Lower leg skin (tissue), 4 donors: ENCODE results near the gene DCLK2. TPM values are rescaled to one million over a fixed set of nuclear protein-coding genes. Genes with fewer than 3 reads are reported as not detected.

Experiments
- DNase-seq, 2 donors: peaks; one replicate each; pipeline ENCODE4 v3.0.0-alpha.2; 2019; ENCODE audit warnings: low spot score in 2 of 2
- H3K4me3 ChIP-seq: fragments of 200-600 bp; sonication (generic); 2 replicates; pipeline ENCODE4 v1.5.1; 2017; ENCODE audit warnings: mild to moderate bottlenecking, low read depth; ENCODE audit not compliant: poor library complexity, severe bottlenecking
- CTCF ChIP-seq, 3 donors: fragments of 450-650 bp; IDR thresholded peaks; one replicate each; pipeline ENCODE4 v1.5.1; 2016; ENCODE audit warnings: antibody characterized with exemption in 3 of 3, mild to moderate bottlenecking in 3 of 3, moderate library complexity in 2 of 3
- POLR2A ChIP-seq, 2 donors: fragments of 450-650 bp; IDR thresholded peaks; one replicate each; pipeline ENCODE4 v1.6.1; 2016 to 2017; ENCODE audit warnings: antibody characterized with exemption in 2 of 2, mild to moderate bottlenecking in 1 of 2, moderate library complexity in 1 of 2
- WGBS, 2 donors: methylation state at CpG; one replicate each; pipeline ENCODE4 v1.1.5; 2018; 5-methylcytosine and 5-hydroxymethylcytosine counted together
- intact Hi-C: fragments of 100-400 bp; cut with DNase I; formaldehyde crosslinking; loops from one replicate; pipeline ENCODE4 v1.15.0; 2023; ENCODE audit warnings: low total_unique reads
- total RNA-seq, 4 donors: library from RNA; depleted of rRNA; stranded (reverse); fragments of >200 nt; gene quantifications; one replicate each; pipeline ENCODE4 v1.1.0, GENCODE V29; 2016

Gene DCLK2
- total RNA-seq, 4 donors from 2014 or later: 0.59 to 2.3 (median 1.5) TPM

DNA sequence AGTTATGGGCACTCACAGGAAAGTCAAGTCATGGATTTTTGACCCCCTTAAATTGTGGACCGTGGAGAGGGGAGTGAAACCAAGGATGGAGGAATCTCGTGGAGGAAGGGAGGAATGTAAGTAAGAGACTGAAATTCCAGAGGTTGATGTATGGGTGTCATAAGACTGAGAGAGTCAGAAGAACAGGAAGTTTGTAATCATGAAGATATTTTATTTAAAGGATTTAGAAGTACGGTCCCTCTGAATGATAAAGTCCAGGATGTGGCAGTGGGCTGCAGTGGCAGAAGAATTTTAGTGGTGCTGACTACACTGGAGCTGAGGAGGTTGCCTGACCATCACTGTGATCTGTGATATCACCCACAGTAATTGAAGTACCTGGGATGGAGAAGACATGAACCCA, 57.8 kb downstream of the DCLK2 start:
- WGBS, 2 donors: 86 to 88% methylated on average over 3 of the region's 3 CpGs
- intact Hi-C loops: no loop called here
- TF ChIP-seq POLR2A (IDR thresholded peaks at IDR 0.05): no peak

DNA sequence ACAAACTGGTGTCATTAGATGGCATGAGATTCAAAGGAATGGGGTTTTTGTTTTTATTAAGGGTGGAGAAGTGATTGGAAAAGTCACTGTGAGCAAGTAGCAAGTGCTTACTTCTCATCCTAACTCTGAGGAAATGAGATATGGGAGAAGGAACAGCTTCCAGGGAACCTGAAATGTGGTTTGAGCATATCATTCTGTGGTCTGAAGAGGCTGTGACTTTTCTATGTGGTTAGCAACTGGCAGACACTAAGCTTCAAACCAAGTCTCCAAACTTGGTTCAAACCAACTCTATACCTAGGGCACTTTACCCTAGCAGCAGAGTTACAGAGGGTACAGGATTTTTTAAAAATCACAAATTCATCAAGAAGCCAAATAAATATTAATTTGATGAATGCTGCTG, 58.2 kb downstream of the DCLK2 start:
- TF ChIP-seq POLR2A (IDR thresholded peaks at IDR 0.05) (no peak), CTCF (IDR thresholded peaks at IDR 0.05) (no peak)
- no peak overlapping the region for H3K4me3 ChIP-seq
- intact Hi-C loops: no loop called here
- no peak for DNase-seq

More for the DNA sequence above, 57.8 kb downstream of the DCLK2 start:
- no peak for DNase-seq
- no peak overlapping the region for H3K4me3 ChIP-seq

DNA sequence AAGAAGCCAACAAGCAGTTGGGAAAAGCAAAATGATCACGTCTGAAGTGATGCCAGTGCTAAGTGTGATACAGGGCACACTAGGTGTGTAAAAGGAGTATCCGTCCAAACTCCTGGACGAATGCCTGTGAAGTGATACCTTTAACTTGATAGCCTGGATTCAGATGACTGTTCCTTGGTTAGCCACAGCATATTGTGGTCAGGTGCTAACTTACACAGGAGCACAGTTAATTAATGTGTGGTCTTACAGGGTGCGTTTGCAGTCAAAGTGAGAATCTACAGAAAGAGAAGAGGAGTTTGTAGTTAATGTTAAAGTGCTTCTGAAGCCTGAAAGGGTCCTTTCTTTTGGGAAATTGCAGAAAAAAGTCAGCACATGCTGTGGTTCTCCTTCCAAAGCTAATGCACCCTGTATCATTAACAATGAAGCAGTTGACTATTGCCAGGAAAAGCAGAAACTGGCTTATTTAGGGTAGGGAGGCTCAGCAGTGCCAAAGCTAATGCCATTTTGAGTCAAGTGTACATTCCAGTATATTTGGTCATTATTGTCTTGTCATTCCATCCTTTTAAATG, 61.1 kb downstream of the DCLK2 start:
- TF ChIP-seq POLR2A (IDR thresholded peaks at IDR 0.05) (no peak), CTCF (IDR thresholded peaks at IDR 0.05) (no peak)
- no peak for DNase-seq
- intact Hi-C loops: no loop called here
- H3K4me3 ChIP-seq: no peak overlapping the region
- WGBS, 2 donors: 82 to 84% methylated on average over 4 of the region's 4 CpGs

DNA sequence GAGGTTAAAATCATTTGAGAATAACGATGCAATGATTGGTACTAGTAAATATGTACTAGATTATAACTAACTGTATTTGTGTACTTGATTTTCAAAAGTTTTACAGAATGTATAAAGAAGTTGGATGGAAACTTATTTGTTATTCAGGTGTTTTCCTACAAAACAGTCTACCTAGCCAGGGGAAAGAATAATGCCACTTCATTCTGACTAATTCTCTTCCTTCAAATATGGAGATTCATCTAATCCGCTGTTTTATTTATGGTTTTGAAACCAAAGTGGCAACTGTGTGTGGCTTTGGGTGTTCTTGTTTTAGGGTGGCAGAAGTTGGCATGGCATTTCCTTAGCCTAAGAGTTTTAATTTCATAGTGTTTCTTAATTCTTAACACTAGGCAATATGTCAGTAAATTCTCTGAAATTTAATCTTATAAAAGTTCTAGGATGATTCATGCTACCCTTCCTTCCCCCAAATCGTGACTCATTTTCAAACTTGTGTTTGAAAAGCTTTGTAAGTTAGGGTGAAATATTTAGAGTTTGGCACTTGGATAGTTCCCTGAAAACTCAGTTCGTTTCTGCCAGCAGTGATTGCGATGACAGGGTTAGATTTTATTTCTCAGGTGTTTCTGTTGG, 62.6 kb downstream of the DCLK2 start:
- H3K4me3 ChIP-seq: no peak overlapping the region
- no peak for DNase-seq
- 29 to 34% methylated on average over 5 of the region's 5 CpGs for WGBS, 2 donors
- TF ChIP-seq POLR2A (IDR thresholded peaks at IDR 0.05) (no peak), CTCF (IDR thresholded peaks at IDR 0.05) (no peak)
- intact Hi-C loops: no loop called here

GRCh38 chr4:150141756-150142155, 63.5 kb downstream of the DCLK2 start:
- no peak for TF ChIP-seq POLR2A (IDR thresholded peaks at IDR 0.05)
- no peak for TF ChIP-seq CTCF (IDR thresholded peaks at IDR 0.05)
- WGBS, 2 donors: 44 to 54% methylated on average over 2 of the region's 2 CpGs
- intact Hi-C loops: no loop called here

GRCh38 chr4:150142831-150143230, 64.6 kb downstream of the DCLK2 start:
- no peak overlapping the region for H3K4me3 ChIP-seq
- intact Hi-C loops: no loop called here
- TF ChIP-seq POLR2A (IDR thresholded peaks at IDR 0.05): no peak
- no peak for TF ChIP-seq CTCF (IDR thresholded peaks at IDR 0.05)
- DNase-seq: no peak
- 53 to 100% methylated on average over 1 of the region's 1 CpG for WGBS, 2 donors

More at GRCh38 chr4:150141756-150142155, 63.5 kb downstream of the DCLK2 start:
- no peak overlapping the region for H3K4me3 ChIP-seq
- no peak for DNase-seq
